Sigmoid colon (tissue), 7 donors: ENCODE measurements around the gene MRGPRX2. TPM values are rescaled to one million over a fixed set of nuclear protein-coding genes. Genes with fewer than 3 reads are reported as not detected.

ENCODE experiments used
- DNase-seq: peaks from one replicate; pipeline ENCODE4 v3.0.0-alpha.2; 2019
- H3K27ac ChIP-seq, 4 donors: fragments of 200-600 bp; sonication (generic); one replicate each; pipeline ENCODE4 v1.5.1; 2016 to 2019; ENCODE audit warnings: mild to moderate bottlenecking in 1 of 4
- H3K27me3 ChIP-seq, 3 donors: fragments of 200-600 bp; sonication (generic); one replicate each; pipeline ENCODE4 v1.5.1; 2019; ENCODE audit warnings: mild to moderate bottlenecking in 1 of 3
- H3K36me3 ChIP-seq, 4 donors: fragments of 200-600 bp; sonication (generic); one replicate each; pipeline ENCODE4 v1.5.1; 2016 to 2019
- H3K4me1 ChIP-seq, 4 donors: fragments of 200-600 bp; sonication (generic); one replicate each; pipeline ENCODE4 v1.5.1; 2017 to 2019
- H3K4me3 ChIP-seq, 4 donors: fragments of 200-600 bp; sonication (generic); one replicate each; pipeline ENCODE4 v1.5.1; 2017 to 2019; ENCODE audit warnings: mild to moderate bottlenecking in 2 of 4, moderate library complexity in 1 of 4
- H3K9me3 ChIP-seq, 4 donors: fragments of 200-600 bp in 3 of 4; sonication (generic) in 3 of 4; one replicate each; pipeline versions ENCODE4 v1.5.1 to v1.6.1; 2013 to 2019
- CTCF ChIP-seq, 4 experiments: fragments of 450-650 bp in 3 of 4; fragments of 200-600 bp in 1 of 4; IDR thresholded peaks; one replicate each; pipeline ENCODE4 v1.5.1; 2016 to 2019; ENCODE audit warnings: antibody characterized with exemption in 4 of 4, mild to moderate bottlenecking in 3 of 4, moderate library complexity in 2 of 4
- EP300 ChIP-seq, 4 donors: sonication (generic); formaldehyde crosslinking; IDR thresholded peaks; one replicate each; pipeline ENCODE4 v1.6.1; 2017; ENCODE audit warnings: antibody characterized with exemption in 4 of 4
- POLR2A ChIP-seq, 2 donors: fragments of 450-650 bp; IDR thresholded peaks; one replicate each; pipeline ENCODE4 v1.6.1; 2016; ENCODE audit warnings: antibody characterized with exemption in 2 of 2, mild to moderate bottlenecking in 2 of 2, moderate library complexity in 2 of 2
- POLR2AphosphoS5 ChIP-seq, 4 donors: sonication (generic); formaldehyde crosslinking; IDR thresholded peaks; one replicate each; pipeline ENCODE4 v1.6.1; 2017; ENCODE audit warnings: antibody characterized with exemption in 4 of 4
- WGBS, 2 donors: extraction: QIAGEN DNeasy Blood & Tissue Kit; methylation state at CpG; one replicate each; pipeline ENCODE4 v1.1.7; 2013; 5-methylcytosine and 5-hydroxymethylcytosine counted together
- intact Hi-C: fragments of 100-400 bp; cut with DNase I; formaldehyde crosslinking; loops from one replicate; pipeline ENCODE4 v1.15.1; 2023
- polyA plus RNA-seq, 3 donors: library from polyadenylated mRNA; stranded (reverse); fragments of 200-250 nt; gene quantifications; one replicate each; pipeline ENCODE4 v1.2.3, GENCODE V29; 2013
- total RNA-seq, 4 donors: library from RNA; depleted of rRNA; stranded (reverse); fragments of >200 nt; gene quantifications; one replicate each; pipeline ENCODE4 v1.1.0, GENCODE V29; 2016
- donor health status: healthy with polysubstance abuse.
- donor health status: Bipolar disorder and iron deficiency.
- donor health status: healthy.

MRGPRX2 gene
- total and polyA plus RNA-seq, 7 donors = not detected

- DNase-seq = no peak
- H3K4me1 ChIP-seq = no peaks in the 10 kb centered on the region
- intact Hi-C loops = no loop called here
- no peak overlapping the region for H3K4me3 ChIP-seq
- no peak for TF ChIP-seq EP300 (IDR thresholded peaks at IDR 0.05)
- H3K9me3 ChIP-seq = no peaks in the 10 kb centered on the region
- H3K27ac ChIP-seq = no peak overlapping the region
- WGBS, 2 donors = 33 to 65% methylated on average over 4 of the region's 4 CpGs
- no peaks in the 10 kb centered on the region for H3K36me3 ChIP-seq
- H3K27me3 ChIP-seq = peaks cover 0 to 6% (median 0%) of the 10 kb centered on the region in 3 donors
Observed at GRCh38 chr11:19093976-19094375, 33.5 kb upstream of the MRGPRX2 start.

- Histone ChIP-seq H3K36me3 (no peaks in the 10 kb centered on the region), H3K9me3 (no peaks in the 10 kb centered on the region), H3K4me1 (no peaks in the 10 kb centered on the region), H3K4me3 (no peak overlapping the region), H3K27ac (no peak overlapping the region), H3K27me3 (peaks cover 0 to 6% (median 0%) of the 10 kb centered on the region in 3 donors)
- intact Hi-C loops = no loop called here
- no peak for DNase-seq
- TF ChIP-seq CTCF (IDR thresholded peaks at IDR 0.05) (no peak), POLR2A (IDR thresholded peaks at IDR 0.05) (no peak), POLR2AphosphoS5 (IDR thresholded peaks at IDR 0.05) (no peak), EP300 (IDR thresholded peaks at IDR 0.05) (no peak)
- 96 to 97% methylated on average over 2 of the region's 2 CpGs for WGBS, 2 donors
Observed at GRCh38 chr11:19092850-19093249, 32.3 kb upstream of the MRGPRX2 start.

- Histone ChIP-seq H3K27me3 (peaks cover 0 to 6% (median 0%) of the 10 kb centered on the region in 3 donors), H3K4me1 (no peaks in the 10 kb centered on the region), H3K36me3 (no peaks in the 10 kb centered on the region), H3K27ac (no peak overlapping the region), H3K9me3 (no peaks in the 10 kb centered on the region), H3K4me3 (no peak overlapping the region)
- WGBS, 2 donors = 72 to 84% methylated on average over 3 of the region's 3 CpGs
- DNase-seq = no peak
- intact Hi-C loops = no loop called here
- TF ChIP-seq EP300 (IDR thresholded peaks at IDR 0.05) (no peak), CTCF (IDR thresholded peaks at IDR 0.05) (no peak), POLR2AphosphoS5 (IDR thresholded peaks at IDR 0.05) (no peak), POLR2A (IDR thresholded peaks at IDR 0.05) (no peak)
Observed at GRCh38 chr11:19092342-19092741, 31.8 kb upstream of the MRGPRX2 start.

- Histone ChIP-seq H3K27ac (no peak overlapping the region), H3K4me1 (no peaks in the 10 kb centered on the region), H3K9me3 (no peaks in the 10 kb centered on the region), H3K27me3 (peaks cover 0 to 6% (median 0%) of the 10 kb centered on the region in 3 donors), H3K36me3 (no peaks in the 10 kb centered on the region), H3K4me3 (no peak overlapping the region)
- intact Hi-C loops = no loop called here
- DNase-seq = no peak
- 76 to 85% methylated on average over 1 of the region's 1 CpG for WGBS, 2 donors
- no peak for TF ChIP-seq EP300 (IDR thresholded peaks at IDR 0.05)
- TF ChIP-seq CTCF (IDR thresholded peaks at IDR 0.05) = no peak
- TF ChIP-seq POLR2A (IDR thresholded peaks at IDR 0.05) = no peak
- TF ChIP-seq POLR2AphosphoS5 (IDR thresholded peaks at IDR 0.05) = no peak
Observed at GRCh38 chr11:19091366-19091765, 30.8 kb upstream of the MRGPRX2 start.

- TF ChIP-seq POLR2A (IDR thresholded peaks at IDR 0.05) = no peak
- TF ChIP-seq EP300 (IDR thresholded peaks at IDR 0.05) = no peak
- TF ChIP-seq CTCF (IDR thresholded peaks at IDR 0.05) = no peak
- TF ChIP-seq POLR2AphosphoS5 (IDR thresholded peaks at IDR 0.05) = no peak
- intact Hi-C loops = no loop called here
- Histone ChIP-seq H3K36me3 (no peaks in the 10 kb centered on the region), H3K9me3 (no peaks in the 10 kb centered on the region), H3K27ac (no peak overlapping the region), H3K4me1 (no peaks in the 10 kb centered on the region), H3K27me3 (no peaks in the 10 kb centered on the region), H3K4me3 (no peak overlapping the region)
- 88 to 91% methylated on average over 5 of the region's 5 CpGs for WGBS, 2 donors
- no peak for DNase-seq
Observed at GRCh38 chr11:19089421-19089820, 28.9 kb upstream of the MRGPRX2 start.
